Duodenal mucosa (tissue), 2 donors: ENCODE results near the gene SUGP1.

ENCODE experiments used
- H3K27ac ChIP-seq: one replicate; pipeline ENCODE4 v1.7.0; 2013; ENCODE audit warnings: low read depth, low read length
- H3K27me3 ChIP-seq, 2 donors: one replicate each; pipeline ENCODE4 v1.7.0; 2013; ENCODE audit warnings: low read length in 2 of 2, control low read depth in 1 of 2; ENCODE audit not compliant: insufficient read depth in 2 of 2, control insufficient read depth in 1 of 2
- H3K36me3 ChIP-seq, 2 donors: one replicate each; pipeline ENCODE4 v1.7.0; 2013; ENCODE audit warnings: low read length in 2 of 2, control low read depth in 1 of 2; ENCODE audit not compliant: insufficient read depth in 2 of 2, control insufficient read depth in 1 of 2
- H3K4me1 ChIP-seq, 2 donors: one replicate each; pipeline ENCODE4 v1.7.0; 2013; ENCODE audit warnings: low read length in 2 of 2, control low read depth in 1 of 2; ENCODE audit not compliant: insufficient read depth in 2 of 2, control insufficient read depth in 1 of 2
- H3K4me3 ChIP-seq, 2 donors: one replicate each; pipeline ENCODE4 v1.7.0; 2013; ENCODE audit warnings: low read length in 2 of 2, low read depth in 1 of 2
- H3K9ac ChIP-seq, 2 donors: one replicate each; pipeline ENCODE4 v1.7.0; 2013; ENCODE audit warnings: low read length in 2 of 2, low read depth in 1 of 2
- H3K9me3 ChIP-seq, 2 donors: one replicate each; pipeline ENCODE4 v1.7.0; 2013; ENCODE audit warnings: low read length in 2 of 2, control low read depth in 1 of 2; ENCODE audit not compliant: control insufficient read depth in 1 of 2

Gene SUGP1

DNA sequence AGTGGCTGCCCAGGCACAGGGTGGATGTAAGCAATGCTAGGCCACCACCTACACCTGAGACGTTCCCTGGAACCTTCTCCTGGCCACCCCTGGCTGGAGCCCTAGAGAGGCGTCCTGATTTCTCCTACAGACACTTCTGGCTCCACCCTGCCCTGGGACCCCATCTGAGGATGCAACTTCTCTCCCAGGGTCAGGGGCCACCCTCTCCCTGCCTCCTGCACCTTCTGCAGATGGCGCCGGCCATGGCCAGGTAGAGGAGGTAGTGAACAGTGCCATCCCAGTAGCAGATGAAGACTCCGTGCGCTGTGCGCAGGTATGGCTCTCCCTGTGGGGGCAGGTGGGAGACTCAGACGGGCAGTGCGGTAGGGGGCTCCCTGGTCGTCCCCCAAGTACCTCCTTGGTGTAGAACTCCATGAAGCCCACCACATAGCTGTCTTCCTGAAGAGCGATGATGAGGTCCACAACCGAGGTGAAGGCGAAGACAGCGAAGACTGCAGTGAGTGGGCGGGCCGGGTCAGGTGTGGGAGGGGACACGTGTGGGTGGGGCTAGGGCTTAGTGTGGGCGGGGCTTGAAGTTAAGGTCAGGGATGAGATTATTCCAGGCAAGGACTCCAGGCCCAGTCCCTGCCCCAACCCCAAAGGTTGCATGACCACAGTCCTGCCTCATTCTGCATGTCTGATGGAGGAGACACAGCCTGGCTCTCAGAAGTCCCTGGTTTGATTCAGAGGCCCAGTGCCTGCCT lies 50.2 kb downstream of the SUGP1 start:
- Histone ChIP-seq H3K9me3 (no peaks in the 10 kb centered on the region), H3K27ac (no peak overlapping the region), H3K4me3 (peak overlapping the region in 1 of 2 donors; percentile 30), H3K9ac (no peak overlapping the region), H3K27me3 (no peaks in the 10 kb centered on the region), H3K36me3 (peaks cover 0 to 36% of the 10 kb centered on the region in 2 donors), H3K4me1 (peaks cover 21 to 26% of the 10 kb centered on the region in 2 donors)

DNA sequence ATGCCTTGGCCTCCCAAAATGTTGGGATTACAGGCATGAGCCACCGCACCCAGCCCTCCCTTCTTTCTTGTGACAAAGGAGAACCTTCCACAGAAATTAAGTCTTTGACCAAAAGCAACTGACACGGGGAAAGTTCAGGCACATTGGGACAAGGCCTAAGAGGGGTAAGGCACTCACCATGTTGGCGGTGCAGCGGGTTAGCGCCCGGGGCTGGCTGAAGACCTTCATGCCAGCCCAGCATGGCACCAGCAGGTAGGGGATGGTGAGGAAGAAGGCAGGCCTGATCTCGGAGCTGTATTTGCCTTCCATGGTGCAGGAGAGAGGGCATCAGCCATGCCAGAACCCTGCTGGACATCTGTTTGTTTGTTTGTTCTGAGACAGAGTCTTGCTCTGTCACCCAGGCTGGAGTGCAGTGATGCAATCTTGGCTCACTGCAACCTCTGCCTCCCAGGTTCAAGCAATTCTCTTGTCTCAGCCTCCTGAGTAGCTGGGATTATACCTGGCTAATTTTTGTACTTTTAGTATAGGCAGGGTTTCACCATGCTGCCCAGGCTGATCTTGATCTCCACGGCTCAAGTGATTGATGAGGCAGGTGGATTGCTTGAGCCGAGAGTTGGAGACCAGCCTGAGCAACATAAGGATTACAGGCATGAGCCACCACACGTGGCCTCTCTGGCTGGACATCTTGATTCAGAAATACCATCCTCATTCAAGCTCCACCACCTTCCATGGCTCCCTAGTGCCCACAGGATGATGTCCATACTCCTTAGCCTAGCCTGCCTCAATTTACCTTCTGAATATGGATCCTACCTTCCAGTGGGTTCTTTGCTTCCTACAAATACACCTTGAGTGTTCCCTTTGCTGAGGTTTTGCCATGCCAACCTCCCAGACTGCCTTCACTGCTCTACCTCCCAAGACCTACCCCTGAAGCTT lies 51.6 kb downstream of the SUGP1 start:
- H3K4me3 ChIP-seq, result no peak overlapping the region

DNA sequence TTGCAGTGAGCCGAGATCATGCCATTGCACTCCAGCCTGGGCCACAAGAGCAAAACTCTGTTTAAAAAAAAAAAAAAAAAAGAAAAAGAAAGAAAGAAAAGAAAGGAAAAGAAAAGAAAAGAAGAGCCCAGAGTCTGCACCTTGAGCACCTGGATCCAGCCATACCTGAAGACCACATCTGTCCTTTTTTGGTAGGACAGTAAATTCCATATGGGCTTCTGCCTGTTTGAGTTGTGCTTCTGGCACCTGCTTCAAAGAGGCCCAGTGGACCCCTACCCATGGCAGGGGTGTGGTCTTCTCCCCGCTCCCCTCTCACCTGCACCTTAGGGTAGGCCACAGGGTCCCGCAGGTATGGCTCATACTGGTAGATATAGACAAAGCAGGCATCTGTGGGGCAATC lies 53.0 kb downstream of the SUGP1 start:
- Histone ChIP-seq H3K27me3 (peaks cover under 1 to 9% of the 10 kb centered on the region in 2 donors), H3K27ac (no peak overlapping the region), H3K9me3 (no peaks in the 10 kb centered on the region), H3K36me3 (peaks cover 0 to 45% of the 10 kb centered on the region in 2 donors), H3K4me3 (no peak overlapping the region), H3K4me1 (peaks cover 4 to 8% of the 10 kb centered on the region in 2 donors), H3K9ac (no peak overlapping the region)

More for the DNA sequence above, 51.6 kb downstream of the SUGP1 start:
- peaks cover 8 to 12% of the 10 kb centered on the region in 2 donors for H3K4me1 ChIP-seq
- H3K36me3 ChIP-seq, result peaks cover 0 to 45% of the 10 kb centered on the region in 2 donors
- no peak overlapping the region for H3K27ac ChIP-seq
- H3K27me3 ChIP-seq, result no peaks in the 10 kb centered on the region
- H3K9ac ChIP-seq, result no peak overlapping the region
- H3K9me3 ChIP-seq, result no peaks in the 10 kb centered on the region

DNA sequence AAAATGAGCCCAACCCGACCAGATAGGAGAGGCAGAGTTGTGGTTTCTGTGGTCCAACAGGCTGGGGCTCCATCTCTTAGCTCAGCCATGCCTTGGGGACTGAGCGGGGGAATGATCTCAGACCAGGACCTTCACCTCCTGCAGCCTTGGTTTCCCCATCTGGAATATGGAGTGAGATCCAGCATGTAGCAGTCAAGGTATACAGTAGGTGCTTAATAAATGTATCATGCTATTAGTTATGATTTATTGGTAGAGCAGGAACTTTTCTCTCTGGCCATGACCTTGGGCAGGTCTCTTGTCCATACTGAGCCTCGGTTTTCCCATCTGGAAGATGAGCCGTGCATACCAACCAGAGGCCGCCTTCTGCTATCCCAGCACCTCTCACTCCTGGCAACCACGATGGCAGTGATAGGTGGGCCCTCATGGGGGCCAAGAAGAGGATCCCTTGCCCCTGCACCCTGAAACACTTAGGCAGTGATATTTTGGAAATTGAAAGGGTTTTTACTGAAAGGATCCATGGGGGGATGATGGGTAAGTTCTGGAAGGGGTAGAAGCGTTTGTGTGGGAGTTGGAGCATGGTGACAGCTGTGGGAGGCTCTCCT lies 56.3 kb downstream of the SUGP1 start:
- Histone ChIP-seq H3K4me3 (no peak overlapping the region), H3K4me1 (peaks cover 0 to 4% of the 10 kb centered on the region in 2 donors), H3K9me3 (no peaks in the 10 kb centered on the region), H3K9ac (no peak overlapping the region), H3K36me3 (peaks cover 0 to 32% of the 10 kb centered on the region in 2 donors), H3K27me3 (peaks cover 12 to 18% of the 10 kb centered on the region in 2 donors), H3K27ac (no peak overlapping the region)

DNA sequence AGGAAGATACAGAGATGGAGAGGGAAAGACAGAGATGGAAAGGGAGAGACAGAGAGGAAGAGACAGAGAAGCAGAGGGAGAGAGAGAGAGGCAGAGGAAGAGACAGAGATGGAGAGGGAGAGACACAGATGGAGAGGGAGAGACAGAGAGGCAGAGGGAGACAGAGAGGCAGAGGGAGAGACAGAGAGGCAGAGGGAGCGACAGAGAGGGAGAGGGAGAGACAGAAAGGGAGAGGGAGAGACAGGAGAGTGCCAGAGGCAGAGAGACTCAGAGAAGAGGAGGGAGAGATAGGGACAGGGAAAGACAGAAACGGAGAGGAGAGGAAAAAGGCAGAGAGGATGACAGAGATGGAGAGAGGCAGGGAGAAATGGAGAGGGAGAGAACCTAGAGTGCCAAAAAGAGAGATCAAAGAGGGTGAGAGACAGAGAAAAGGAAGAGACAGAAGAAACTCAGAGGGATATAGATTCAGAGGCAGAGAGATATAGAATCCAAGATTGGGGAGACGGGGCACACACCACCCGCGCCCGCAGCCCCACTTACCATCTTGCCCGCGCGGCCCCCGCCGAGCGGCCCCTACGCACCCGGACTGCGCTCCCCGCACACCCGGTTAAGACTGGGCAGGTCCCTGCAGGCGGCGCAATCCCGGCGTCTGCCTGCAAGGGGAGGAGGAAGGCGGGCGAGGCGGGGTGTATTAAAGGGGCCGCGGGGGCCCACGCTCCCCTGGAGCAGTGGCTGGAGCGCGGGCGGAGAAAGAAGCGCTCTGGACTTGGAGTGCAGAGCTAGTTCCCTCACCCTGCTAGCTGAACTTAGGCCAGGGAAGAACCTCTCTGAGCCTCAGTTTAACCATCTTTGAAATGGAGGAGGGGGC lies 57.9 kb downstream of the SUGP1 start:
- H3K9ac ChIP-seq, result no peak overlapping the region
- no peak overlapping the region for H3K27ac ChIP-seq
- H3K4me1 ChIP-seq, result peaks cover 0 to 4% of the 10 kb centered on the region in 2 donors
- no peaks in the 10 kb centered on the region for H3K9me3 ChIP-seq
- H3K4me3 ChIP-seq, result no peak overlapping the region
- H3K36me3 ChIP-seq, result peaks cover 0 to 29% of the 10 kb centered on the region in 2 donors
- H3K27me3 ChIP-seq, result peaks cover 12 to 18% of the 10 kb centered on the region in 2 donors

DNA sequence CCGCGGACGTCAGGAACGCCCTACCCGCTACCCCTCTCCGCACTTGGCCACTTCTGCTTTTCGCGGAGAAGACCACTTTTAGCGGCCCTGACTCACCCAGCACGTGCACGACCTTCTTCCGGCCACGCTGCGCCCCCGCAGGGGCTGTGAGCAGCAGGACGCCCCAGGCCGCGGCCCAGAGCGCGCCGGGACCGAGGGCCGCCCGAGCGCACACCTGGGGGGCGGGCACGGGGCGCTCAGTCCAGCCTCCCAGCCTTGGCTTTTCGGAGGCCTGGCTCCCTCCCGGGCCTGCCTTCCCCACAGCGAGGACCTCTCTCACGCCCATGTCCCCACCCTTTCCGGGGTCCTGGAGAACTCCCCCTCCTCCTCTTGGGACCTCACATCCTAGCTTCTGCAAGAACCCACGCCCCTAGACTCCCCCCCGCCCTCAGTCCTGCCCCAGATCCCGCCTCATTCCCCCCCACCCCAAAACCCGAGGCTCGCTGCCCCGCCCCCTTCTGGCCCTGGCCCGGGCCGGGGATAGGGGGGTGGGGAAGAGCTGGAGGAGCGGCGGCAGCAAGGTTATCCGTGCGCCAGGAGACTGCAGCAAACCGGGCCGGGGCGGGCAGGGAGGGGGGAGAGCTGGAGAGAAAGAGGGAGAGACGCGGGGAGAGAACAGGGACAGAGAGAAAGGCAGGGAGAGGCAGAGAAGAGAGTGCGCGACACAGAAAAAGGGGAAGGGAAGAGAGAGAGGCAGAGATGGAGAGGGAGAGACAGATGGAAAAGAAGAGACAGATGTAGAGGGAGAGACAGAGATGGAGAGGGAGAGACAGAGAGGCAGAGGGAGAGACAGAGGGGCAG lies 58.7 kb downstream of the SUGP1 start:
- H3K27me3 ChIP-seq, result peaks cover 18% of the 10 kb centered on the region in 2 donors
- H3K4me3 ChIP-seq, result peak overlapping the region in 1 of 2 donors; percentile 5
- H3K4me1 ChIP-seq, result peaks cover 0 to 4% of the 10 kb centered on the region in 2 donors
- no peak overlapping the region for H3K9ac ChIP-seq
- H3K9me3 ChIP-seq, result no peaks in the 10 kb centered on the region
- no peak overlapping the region for H3K27ac ChIP-seq
- peaks cover 0 to 23% of the 10 kb centered on the region in 2 donors for H3K36me3 ChIP-seq

DNA sequence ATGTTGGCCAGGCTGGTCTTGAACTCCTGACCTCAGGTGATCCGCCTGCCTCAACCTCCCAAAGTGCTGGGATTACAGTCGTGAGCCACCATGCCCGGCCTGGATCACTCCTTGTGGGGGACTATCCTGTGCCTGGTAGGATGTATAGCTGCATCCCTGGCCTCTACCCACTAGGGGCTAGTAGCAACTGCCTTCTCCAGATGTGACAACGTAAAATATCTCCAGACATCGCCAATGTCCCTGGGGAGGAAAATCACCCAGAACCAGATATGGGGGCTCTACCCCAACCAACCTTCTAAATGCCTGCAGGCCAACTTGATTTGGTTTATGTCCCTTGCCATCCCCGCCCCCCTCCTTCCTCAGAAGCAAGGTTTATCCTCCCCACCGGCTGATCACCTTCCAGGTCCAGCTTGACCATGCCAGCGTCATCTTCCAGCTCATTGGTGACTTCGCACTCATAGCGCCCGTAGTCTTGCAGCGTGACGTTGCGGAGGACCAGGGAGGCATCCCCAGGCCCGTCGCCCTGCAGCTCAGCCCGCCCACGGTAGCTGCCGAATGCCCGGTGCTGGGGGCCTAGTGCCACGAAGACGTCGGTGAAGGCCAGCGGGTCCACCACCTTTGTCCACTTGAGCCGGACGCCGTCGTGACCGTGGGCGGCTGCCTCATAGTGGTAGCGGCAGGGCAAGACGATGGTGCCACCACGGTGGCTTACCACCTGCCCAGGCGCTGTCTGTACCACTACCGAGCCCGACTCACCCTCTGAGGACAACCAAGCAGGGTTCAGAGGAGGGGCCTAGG lies 59.7 kb downstream of the SUGP1 start:
- H3K9me3 ChIP-seq, result no peaks in the 10 kb centered on the region
- peaks cover 0 to 13% of the 10 kb centered on the region in 2 donors for H3K36me3 ChIP-seq
- peaks cover 0 to 4% of the 10 kb centered on the region in 2 donors for H3K4me1 ChIP-seq
- no peak overlapping the region for H3K4me3 ChIP-seq
- no peak overlapping the region for H3K9ac ChIP-seq
- H3K27ac ChIP-seq, result no peak overlapping the region
- peaks cover 22 to 23% of the 10 kb centered on the region in 2 donors for H3K27me3 ChIP-seq

DNA sequence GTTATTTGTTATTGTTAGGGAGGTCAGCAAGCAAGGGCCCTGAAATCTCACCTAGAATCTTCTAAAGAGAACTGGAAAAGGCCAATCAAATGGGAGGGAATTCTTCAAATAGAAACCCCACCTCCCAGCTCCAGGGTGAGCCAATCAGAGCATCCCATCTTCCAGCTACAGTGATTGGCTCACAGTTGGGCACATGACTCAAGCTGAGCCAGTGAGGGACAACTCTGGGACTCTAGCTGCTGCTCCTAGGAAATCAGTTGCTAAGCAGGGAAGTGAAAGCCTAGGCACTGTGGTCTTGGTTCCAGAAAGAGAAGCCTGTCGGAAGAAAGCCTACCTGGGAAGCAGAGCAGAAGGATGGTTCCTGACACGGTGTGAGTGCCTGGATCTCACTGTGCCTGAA lies 60.6 kb downstream of the SUGP1 start:
- Histone ChIP-seq H3K27ac (no peak overlapping the region), H3K27me3 (peaks cover 22 to 26% of the 10 kb centered on the region in 2 donors), H3K36me3 (peaks cover 0 to 9% of the 10 kb centered on the region in 2 donors)

More for the DNA sequence above, 60.6 kb downstream of the SUGP1 start:
- Histone ChIP-seq H3K4me3 (no peak overlapping the region), H3K4me1 (peaks cover 0 to 4% of the 10 kb centered on the region in 2 donors), H3K9me3 (no peaks in the 10 kb centered on the region), H3K9ac (no peak overlapping the region)
